Hepatic stellate cell (primary cell): Measurements from ENCODE around the gene PDGFD.

Source experiments
- DNase-seq: peaks from one replicate; pipeline ENCODE4 v3.0.0; 2011; ENCODE audit warnings: low spot score

Gene PDGFD

GRCh38 chr11:104164028-104164520 lies at the start of gene PDGFD:
PDGFD (minus strand) TSS chr11:104164147.
- no peak for DNase-seq

GRCh38 chr11:104206936-104207335 lies 43.0 kb upstream of the PDGFD start:
- no peak for DNase-seq

- no peak for DNase-seq
Observed at GRCh38 chr11:104205838-104206237, 41.9 kb upstream of the PDGFD start.

GRCh38 chr11:104200688-104201087 lies 36.7 kb upstream of the PDGFD start:
- DNase-seq = no peak

GRCh38 chr11:104199053-104199452 lies 35.1 kb upstream of the PDGFD start:
- no peak for DNase-seq

GRCh38 chr11:104198576-104198975 lies 34.6 kb upstream of the PDGFD start:
- no peak for DNase-seq

- DNase-seq = no peak
Observed at GRCh38 chr11:104191124-104191523, 27.2 kb upstream of the PDGFD start.

GRCh38 chr11:104183593-104183992 lies 19.6 kb upstream of the PDGFD start:
- no peak for DNase-seq

GRCh38 chr11:104175769-104176168 lies 11.8 kb upstream of the PDGFD start:
- no peak for DNase-seq

GRCh38 chr11:104169091-104169490 lies 5.1 kb upstream of the PDGFD start:
- DNase-seq = no peak

- DNase-seq = no peak
Observed at GRCh38 chr11:104165014-104165413, 1.1 kb upstream of the PDGFD start.

GRCh38 chr11:104163100-104164027 lies 583 bp downstream of the PDGFD start:
- DNase-seq = no peak

- DNase-seq = no peak
Observed at GRCh38 chr11:104161751-104162450, 2.0 kb downstream of the PDGFD start.

- no peak for DNase-seq
Observed at GRCh38 chr11:104159356-104159755, 4.6 kb downstream of the PDGFD start.

GRCh38 chr11:104155375-104155774 lies 8.6 kb downstream of the PDGFD start:
- no peak for DNase-seq

GRCh38 chr11:104154296-104154695 lies 9.7 kb downstream of the PDGFD start:
- DNase-seq = no peak

GRCh38 chr11:104152941-104153505 lies 10.9 kb downstream of the PDGFD start:
- no peak for DNase-seq

- DNase-seq = no peak
Observed at GRCh38 chr11:104151404-104152204, 12.3 kb downstream of the PDGFD start.

- no peak for DNase-seq
Observed at GRCh38 chr11:104148706-104149105, 15.2 kb downstream of the PDGFD start.

GRCh38 chr11:104148074-104148473 lies 15.9 kb downstream of the PDGFD start:
- no peak for DNase-seq

- DNase-seq = no peak
Observed at GRCh38 chr11:104146943-104147342, 17.0 kb downstream of the PDGFD start.

GRCh38 chr11:104146421-104146820 lies 17.5 kb downstream of the PDGFD start:
- DNase-seq = no peak
